GM21723 (cell line): ENCODE measurements around the gene CBX4.

Experiments
- ATAC-seq: cut with Tn5 transposase; IDR thresholded peaks from one replicate; pipeline ENCODE4 v1.9.1; 2021; ENCODE audit warnings: mild to moderate bottlenecking, moderate library complexity; ENCODE audit not compliant: unreplicated experiment

CBX4 gene

DNA sequence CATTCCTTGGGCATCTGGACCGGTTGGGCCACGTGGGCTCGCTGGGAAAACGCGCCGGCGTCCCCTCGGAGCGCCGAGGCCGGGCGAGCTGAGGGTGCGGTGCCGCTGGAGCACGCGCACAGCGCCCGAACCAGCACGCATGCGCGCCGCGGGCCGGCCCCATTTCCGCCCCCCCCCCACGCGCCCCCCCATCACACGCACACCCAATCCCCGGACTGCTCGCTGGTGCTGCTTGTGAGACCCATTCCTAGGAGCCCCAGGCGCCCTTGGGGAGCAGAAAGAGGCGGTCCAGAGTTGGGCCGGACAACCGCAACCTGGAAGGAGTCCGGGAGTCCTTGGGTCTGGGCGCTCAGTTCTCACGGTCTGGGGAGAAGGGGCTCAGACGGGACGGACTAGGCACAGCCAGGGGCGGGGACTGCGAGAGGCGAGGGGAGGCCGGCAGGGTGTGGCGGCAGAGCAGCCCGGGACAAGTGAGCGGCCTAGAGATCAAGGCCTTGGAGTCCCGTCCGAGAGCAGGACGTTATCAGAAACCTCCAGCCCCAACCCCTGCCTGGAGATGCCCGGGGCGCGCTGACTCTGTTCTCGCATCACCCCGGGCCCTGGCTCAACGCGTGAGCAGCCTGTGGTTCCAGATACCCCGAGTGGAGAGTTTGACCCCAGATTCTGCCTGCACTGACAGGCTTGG lies 36.4 kb downstream of the CBX4 start:
- no peak for ATAC-seq

DNA sequence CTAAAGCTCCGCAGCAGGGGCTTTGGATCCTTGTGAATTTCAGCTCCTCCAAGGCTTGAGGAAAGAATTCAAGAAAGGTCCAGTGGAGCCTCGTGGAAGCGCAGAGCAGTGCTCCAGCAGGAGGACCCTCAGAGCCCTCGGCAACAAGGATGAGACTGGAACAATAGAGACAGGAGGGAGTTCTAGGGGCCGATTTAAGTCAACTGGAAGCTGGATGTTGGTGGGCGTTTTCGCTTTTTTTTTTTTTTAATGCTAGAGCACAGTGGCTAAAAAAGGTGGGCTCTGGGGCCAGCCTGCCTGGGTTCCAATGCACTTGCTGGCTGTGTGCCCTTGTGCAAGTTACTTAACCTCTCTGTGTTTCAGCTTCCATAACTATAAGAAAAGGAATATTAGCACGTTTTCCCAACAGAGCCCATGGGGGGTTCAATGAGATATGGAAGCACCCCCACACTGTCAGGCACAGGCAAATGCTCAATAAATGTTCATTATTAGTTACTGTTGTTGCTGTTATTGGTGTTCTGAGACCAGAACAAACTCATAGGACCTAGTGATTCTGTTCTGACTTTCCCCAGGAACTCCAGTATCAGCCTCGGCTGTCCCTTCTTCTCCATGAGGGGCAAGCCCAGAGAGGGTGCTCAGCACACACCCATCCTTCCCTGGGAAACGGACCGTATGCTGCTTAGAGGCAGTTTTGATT lies 37.1 kb downstream of the CBX4 start:
- no peak for ATAC-seq

DNA sequence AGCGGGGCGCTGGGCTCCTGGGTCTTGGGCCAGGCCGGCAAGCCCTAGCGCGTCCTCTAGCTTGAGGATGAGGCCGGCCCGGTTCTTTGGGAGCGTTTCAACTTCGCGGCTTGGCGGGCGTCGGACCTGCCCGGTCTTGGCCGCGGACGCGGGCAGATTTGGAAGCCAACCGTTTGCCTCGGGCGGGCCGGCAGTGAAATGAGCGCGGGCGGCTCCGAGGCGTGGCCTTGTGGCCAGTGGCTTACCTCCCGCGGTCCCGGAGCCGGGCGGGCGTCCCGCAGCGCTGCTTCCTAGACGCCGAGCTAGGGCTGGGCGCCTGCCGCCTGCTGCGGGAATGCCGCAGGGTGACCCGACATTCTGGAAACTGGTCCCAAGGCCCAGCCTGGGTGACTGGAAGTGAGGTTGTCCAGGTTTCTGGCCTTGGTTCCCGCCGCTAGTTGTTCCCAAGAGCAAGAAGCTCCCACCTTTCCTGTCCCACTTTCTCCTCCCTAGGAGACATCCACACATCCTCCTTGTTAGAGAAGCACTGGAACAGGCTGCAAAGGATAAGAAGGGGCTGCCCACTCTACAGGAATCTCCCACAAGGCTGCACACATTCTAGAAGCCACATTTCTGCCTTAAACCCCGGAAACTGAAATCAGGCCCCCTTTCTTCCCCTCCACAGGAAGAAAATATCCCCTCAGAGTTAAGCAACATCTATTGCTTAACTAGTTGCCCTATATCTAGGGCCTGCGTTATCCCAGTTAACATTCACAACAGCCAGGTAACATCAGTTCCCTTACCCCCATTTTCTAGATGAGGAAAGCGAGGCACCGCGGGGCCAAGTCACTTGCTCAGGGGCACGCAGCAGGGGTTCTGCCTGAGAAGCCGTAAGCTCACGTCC lies 37.8 kb downstream of the CBX4 start:
- ATAC-seq = no peak

DNA sequence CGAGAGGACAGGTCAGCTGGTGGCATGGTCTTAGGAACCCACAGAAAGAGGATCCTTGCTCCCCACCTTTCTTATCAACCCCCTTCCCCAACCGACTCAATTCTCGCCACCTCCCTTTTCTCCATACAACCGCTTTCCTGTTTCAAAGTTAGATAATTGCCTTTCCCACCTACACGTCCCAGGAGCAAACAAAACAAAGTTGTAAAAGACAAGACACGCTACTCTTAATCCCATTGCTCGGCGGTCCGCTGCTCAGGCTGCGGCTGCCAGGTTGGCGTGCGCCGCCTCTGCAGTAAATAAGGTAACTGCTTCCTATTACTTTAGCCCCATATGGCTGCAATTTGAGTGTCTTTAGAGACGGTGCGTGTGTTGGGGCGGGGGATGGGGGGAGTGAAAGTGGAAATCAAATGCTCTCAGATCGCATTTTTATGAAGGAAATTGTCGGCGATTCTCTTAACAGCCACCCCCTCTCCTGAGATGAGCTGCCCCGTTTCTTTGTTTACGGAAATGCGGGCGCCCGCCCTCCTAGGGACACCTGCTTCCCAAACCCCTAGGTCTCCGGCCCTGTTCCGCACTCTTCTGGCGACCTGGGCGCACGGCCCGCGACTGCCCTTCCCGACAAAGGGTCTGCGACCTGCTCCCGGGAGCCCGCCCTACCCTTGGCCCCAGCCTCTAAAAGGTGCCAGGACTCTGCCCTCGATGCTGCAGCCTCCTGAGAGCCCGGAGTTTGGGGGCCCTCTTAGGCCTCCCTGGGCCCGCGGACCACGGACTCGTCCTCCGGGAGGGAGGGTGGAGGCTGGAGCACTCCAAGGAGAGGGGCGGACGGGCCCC lies 38.7 kb downstream of the CBX4 start:
- no peak for ATAC-seq

DNA sequence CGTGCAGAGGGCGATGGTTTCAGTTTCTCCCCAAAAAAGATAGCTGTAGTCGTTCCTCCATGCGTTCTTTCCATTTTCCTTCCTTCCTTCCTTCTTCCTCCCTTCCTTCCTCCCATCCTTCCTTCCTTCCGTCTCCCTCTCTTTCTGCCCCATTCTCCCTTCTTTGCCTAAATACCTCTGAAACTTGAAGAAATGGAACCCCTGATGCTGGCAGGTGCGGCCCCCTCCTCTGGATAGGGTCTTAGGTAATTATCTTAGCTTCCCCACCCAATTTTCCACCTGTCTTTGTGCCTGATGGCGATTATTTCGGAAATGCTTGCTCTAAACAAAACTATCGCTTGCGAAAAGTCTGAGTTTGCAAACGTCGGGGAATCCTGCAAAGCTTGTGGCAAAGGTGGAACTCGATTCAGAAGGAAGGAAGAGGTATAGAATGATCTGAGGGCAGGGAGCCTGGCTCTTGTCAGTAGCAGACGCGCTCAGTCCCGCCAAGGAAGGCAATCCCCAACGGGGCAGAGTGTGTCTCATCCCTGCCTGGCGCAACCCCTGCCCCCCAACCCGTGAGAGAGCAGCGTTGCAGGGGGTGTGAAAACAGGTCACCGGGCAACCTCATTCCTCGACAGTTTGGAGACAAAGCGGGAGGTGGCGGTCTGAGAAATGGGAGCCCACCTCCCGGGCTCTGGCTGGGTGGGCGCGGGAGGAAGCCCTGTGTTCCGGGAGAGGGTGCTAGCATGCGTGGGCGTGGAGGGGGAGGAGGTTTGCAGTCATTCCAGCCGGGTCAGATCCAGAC lies 39.5 kb downstream of the CBX4 start:
- no peak for ATAC-seq

DNA sequence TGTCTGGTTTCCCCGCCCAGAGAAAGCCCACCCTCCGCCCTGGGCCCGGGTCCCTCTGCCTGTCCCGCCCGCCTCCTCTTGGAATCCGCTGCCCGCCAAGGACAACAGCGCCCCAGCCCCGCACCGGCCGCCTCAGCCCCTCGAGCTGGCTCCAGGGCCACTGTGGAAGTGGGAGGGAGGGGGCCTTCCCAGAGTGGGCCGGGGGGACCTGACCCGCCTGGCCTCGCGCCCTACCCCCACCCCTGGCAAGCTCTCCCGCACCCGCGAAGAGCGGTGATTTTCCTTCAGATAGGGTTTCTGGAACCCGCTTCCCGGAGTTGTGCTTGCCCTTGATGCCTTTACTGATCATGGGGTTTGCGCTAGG lies 40.1 kb downstream of the CBX4 start:
- no peak for ATAC-seq

DNA sequence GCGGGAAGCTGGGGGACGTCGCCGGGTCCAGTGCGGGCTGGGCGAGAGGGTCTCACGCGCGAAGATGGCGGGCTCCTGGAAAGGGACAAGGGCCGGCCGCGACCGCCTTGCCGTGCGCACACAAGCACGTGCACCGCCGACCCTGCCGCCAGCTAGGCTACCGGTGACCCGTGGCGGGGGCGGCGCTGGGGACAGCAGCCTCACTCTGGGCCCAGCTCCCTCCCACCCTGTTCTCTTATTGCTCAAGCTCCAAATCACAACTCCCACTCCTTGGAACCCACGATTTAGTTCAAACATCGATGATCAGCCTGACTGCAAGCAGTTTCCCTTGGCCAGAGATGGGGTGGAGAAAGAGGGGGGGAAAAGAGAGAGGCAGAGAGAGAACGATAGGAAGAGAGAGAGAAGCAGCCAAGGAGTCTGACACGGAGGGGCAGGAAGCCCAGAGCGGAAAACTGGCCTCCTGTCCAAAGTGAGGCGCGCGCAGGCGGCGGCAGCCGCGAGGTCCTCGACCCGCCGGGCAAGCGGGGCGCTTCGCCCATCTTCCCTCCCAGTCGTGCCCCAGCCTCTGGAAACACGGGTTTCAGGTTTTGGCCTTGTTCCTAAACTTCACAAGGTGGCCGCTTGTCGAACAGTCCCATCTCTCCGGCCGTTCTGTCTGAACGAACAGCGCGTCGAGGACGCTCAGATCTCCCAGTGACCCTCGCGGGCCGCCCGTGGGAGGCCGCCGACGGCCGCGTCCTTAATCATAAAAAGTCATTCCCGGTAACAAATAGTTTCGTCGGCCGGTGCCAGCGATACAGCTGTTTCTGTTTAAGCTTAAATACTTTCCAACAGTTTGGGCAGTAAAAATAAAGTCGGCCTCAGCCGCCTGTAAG lies 40.7 kb downstream of the CBX4 start:
- no peak for ATAC-seq

DNA sequence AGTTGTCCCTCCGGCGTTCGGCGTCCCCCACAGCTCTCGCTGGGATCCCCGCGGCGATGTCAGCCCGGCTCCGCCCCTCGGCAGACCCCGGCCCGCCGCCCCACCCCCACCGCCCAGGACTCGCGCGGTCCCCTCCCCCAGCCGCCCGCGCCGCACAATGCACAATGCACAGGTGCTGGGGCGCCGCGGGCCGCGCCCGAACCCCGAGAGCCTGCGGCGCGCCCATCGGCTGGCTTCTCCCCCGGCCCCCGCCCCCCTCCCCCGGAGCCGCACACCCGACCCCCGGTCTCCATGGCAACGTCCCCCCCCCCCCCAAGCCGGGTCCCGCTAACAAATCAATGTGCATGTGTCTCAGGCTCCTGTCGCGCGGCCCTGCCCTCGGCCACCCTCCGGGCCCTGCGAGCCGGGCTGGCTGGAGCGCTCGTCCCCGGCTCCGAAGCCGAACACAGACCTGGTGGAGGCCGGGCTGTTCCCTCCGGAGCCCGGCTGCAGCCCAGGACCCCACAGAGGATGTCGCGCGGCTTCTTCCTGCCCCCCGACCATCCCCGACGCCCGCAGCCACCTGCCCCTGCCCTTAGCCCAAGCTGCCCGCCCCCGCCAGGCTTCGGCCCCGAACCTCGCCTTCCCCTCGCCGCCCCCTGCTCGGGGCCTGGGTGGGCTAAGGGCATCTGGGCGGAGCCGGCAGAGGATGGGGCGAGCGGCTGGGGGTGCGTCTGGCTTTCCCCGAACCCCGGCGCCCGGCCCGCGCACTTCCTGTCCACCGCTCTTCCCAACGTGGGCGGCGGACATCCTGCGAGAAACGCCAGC lies 41.5 kb downstream of the CBX4 start:
- peak; percentile 4 for ATAC-seq

DNA sequence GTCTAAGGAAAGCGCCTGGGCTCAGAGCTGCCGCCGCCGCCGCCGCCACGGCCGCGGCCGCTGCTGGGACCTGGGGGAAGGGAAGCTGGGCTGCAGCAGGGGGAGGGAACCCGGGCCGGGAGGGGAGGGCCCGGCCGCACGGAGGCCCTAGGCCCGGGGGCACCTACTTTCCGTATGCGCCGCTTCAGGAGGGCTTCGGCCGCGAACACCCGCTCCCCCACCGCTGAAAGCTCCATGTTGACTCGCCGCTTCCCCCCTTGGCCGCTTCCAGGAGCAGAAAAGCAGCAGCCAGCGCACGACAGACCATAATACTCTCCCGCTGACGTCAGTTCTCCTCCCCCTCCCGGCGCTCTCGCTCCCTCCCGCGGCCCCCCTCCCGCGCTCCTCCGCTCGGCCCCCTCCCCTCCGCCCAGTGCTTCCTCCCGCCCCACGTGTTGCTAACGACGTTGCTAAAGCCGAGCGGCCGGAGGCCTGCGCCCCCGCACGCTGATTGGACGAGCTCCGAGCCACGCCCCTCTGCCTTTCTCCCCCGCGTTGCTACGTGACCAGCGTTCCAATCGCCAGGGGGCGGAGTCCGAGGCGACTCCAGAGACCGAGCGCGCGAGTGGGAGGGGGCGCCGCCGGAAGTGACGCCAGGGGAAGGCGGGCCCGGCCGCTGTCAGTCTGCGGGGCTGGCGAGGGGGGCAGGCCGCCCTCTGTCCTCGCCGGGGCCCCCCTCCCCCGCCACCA lies 42.3 kb downstream of the CBX4 start, which contains the start of gene CBX8:
Gene CBX8, minus strand, starts transcription at position 315 of the 729 bp plus-strand sequence. Its CDS starts 79 bp downstream, at position 236.
- ATAC-seq = peak; percentile 88

DNA sequence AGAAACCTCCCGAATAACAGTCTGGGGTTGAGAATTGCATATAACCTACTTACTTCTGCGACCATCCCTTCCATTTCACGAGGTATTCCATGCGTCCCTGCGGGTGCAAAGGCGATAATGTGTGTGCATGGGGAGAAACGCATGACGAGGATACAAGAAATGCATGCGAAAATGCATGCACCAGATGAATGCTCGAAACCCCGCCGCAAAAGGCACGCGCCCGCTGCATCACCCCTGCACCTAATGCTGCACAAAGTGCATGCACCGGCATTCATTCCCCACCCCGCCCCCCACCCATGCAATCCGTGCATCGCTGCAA lies 42.8 kb downstream of the CBX4 start:
- ATAC-seq = no peak

DNA sequence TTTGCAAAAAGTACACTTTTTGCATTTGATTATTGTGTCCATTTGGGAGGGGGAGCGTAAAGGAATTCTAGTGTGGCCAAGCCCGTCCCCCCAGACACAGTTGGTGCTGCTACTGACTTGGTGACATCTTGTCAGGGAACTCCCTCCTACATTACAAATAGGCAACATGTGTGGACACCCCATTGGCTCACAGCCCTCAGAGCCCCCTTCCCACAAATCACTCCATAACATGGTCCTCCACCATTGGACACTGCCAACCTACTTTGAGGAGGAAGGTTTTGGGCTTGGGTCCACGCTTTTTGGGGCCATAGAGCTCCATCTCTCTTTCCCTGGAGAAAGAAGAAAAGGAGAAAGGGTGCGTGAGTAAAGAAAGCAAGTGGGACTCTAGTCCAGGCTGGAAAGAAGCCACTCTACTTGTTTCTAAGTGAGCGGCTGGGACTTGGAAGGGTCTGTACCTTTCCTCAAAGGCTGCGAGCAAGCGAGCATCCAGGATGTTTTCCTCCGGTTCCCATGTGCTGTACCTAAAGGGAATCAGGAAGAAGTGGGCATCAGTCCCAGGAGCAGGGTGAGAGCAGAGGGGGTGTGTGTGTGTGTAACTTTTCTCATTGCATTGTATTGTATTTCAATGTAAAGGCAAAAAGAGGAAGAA lies 43.3 kb downstream of the CBX4 start:
- ATAC-seq = no peak

DNA sequence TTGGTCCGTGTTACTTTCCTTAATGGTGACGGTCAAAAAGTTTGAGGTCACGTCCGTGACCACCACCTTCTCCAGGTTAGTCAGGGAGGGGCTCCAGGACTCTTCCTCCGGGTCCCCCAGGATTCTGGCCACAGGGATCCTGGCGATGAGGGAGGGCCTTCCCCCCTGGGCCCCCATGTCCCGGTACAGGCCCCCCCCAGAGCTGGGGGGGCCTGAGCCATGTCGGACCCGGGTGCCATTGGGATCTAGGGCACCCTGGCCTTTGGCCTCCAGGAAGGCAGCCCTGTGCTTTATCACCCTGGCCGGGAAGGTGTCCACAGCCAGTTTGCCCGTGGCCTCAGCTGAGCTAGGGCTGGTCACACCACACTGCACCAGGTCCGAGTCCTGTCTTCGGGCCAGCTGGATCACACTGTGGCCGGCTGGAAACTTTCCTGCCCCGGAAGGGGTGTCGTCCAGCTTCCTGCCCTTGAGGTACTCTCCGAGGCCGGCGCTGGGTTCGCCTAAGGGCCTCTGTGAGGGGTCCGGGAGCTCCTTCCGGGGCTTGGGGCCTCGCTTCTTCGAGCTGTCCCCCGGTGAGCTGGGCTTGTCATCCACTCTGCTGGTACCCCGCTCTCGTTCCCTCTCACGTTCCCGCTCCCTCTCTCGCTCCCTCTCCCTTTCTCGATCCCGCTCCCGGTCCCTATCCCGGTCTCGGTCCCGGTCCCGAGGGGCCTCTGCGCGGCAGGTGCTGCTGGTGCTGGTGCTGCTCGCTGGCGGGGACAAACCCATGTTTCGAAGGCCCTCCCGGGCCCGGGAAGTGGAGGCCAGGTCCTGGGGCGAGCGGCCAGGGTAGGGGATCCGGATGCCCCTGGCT lies 44.4 kb downstream of the CBX4 start:
- no peak for ATAC-seq

DNA sequence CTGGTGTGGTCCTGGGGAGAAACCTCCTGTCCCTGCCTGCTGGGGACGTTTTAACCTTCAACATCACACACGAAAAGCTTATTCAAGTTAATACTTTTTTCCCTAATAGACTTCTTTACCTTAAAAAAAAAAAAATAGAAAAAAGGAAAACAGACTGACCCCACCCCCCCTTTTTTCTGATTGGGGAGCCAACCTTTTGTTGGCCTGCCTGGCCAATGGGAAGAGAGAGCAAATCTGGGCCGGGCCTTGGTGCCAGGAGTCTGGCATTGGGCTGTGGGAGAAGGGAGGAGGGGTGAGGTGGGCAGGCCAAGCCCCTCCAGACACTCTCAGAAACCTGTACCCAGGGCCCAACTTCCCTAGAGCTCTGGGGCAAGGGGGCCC lies 45.3 kb downstream of the CBX4 start:
- no peak for ATAC-seq

DNA sequence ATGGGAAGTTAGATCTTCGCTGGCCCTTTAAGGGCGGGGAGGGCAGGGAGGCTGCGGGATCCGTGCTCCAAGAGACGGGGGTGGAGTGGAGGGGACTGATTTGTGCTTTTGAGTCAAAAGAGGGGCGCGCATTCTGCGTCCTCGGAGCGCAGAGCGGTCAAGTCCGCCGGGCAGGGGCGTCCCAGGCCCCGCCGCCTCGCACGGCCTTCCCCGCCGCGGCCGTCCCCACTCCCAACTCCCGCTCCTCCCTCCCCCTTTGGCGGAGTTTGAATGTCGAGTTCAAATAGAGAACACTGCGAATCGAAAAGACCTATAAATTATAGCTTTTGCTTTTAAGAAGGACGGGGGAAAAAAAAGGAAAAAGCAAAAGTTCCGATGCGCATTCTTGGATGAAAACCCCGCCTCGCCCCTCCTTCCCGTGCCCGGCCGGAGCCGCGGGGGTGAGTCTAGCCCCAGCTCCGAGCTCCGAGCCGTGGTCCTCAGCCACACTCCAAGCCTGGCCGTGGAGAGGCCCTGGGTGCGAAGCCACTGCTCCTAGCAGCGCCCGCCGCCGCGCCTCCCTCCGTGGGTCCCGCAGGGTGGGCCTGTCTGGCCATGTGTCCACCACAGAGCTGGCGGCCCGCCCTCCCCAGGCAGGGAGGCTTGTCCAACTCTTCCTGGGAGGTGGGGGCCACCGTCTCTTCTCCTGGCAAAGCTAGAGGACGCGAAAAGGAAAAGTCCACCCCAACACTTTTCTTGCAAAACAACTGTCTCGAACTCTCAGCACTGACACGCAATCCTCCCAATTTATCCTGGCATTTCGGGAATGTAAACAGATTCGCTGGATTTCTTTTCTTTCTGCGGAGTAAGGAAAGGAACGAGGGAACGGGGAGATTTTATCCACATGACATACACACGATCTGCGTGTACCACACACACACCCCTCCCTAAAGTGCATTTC lies 46.0 kb downstream of the CBX4 start:
- no peak for ATAC-seq

DNA sequence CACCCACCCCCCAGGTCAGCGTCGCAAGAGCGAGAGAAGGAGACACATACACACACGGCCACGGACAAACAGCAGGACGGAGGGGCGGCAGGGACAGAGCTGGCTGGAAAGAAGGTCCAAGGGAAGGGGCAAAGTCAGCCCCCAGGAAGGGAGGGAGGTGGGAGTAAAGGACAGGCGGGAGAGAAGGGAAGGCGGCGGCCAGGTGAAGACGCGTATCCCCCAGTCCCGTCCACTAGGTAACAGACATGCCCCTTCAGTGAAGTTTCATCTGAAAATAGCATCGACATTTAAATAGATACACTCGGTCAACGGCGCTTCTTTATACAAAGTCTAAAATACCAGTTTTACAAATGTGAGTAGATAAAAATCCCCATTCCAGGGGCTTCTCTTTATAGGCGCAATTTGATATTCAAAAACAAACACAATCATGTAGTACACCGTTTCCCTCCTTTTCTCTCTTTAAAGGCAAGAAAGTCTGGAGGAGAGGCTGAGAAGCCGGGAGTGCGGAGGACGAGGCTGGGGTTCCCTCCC lies 46.8 kb downstream of the CBX4 start:
- ATAC-seq = no peak
